HG03558 (cell line): Measurements from ENCODE around the gene MRGPRX1.
"Not testable (repeated sequence)": the region's sequence is repeated elsewhere in the genome, so short reads cannot be mapped to it uniquely, and the experiment has no call there.

Experiments
- ATAC-seq: cut with Tn5 transposase; IDR thresholded peaks from one replicate; pipeline ENCODE4 v1.9.1; 2021; ENCODE audit warnings: moderate number of reproducible peaks; ENCODE audit not compliant: unreplicated experiment; ENCODE audit errors: extremely low read depth

Gene MRGPRX1

GRCh38 chr11:18939314-18939713 is at the start of gene MRGPRX1:
Gene MRGPRX1 (minus strand): TSS chr11:18939414. CDS start chr11:18934784, 4,630 bp downstream.
- no peak for ATAC-seq

GRCh38 chr11:18987454-18988231 is 48.4 kb upstream of the MRGPRX1 start:
- ATAC-seq, result no peak

DNA sequence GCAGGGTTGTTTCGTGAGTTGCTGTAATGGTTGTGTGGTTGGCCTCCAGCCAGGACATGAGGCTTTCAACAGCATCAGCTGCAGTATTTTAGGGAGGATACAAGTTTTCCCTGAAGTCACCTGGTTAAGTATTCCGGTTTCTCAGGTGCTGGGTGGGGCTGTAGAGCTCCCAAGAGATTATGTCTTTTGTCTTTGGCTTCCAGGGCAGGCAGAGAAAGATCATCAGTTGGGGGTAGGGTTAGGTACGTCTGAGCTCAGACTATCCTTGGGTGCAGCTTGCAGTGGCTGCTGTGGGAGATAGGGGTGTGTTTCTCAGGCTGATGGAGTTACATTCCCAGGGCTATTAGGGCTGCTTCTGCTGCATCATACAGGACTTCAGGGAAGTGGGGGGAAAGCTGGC is 47.5 kb upstream of the MRGPRX1 start:
- ATAC-seq, result no peak

DNA sequence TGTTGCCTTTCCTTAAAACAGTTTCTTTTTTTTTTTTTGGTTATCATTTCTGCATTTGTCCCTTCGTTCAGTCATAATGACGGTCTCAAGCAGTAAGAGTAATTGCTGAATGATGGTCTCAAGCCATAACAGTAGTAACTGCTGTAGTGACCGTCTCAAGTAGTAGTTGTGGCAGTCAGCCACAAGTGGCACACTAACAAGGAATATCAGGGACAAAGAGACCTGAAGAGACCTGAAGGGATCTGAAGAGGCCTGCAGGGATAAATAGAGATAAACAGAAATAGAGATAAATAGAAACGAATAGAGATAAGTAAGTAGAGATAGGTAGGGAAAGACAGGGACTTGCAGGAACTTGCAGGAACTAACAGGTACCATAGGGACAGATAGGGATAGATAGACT is 42.7 kb upstream of the MRGPRX1 start:
- ATAC-seq, result no peak

GRCh38 chr11:18974192-18974591 is 35.0 kb upstream of the MRGPRX1 start:
- no peak for ATAC-seq

GRCh38 chr11:18972336-18972735 is 33.1 kb upstream of the MRGPRX1 start:
- no peak for ATAC-seq

DNA sequence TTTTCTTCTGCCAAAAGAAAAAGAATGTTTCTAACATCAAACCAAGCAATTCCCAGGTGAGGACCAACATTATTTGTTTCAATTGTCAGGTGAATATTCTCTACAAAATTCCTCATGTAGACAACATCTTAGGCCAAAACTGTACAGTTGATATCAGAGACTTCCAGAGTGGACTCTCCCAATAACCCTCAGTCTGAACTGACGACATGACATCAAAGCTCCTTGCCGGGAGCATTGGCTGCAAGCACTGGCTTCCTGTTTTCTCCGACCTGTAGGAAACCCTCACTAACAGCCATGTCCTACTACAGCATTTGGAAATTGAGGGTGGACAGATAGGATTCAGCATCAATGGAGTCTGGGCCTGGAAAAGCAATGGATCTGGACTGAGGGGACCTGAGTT is 30.5 kb upstream of the MRGPRX1 start:
- no peak for ATAC-seq

GRCh38 chr11:18958221-18958910 is 19.2 kb upstream of the MRGPRX1 start:
- no peak for ATAC-seq

- no peak for ATAC-seq
Measured at GRCh38 chr11:18956630-18957029, 17.4 kb upstream of the MRGPRX1 start.

- no peak for ATAC-seq
Measured at GRCh38 chr11:18936002-18936673, 3.1 kb downstream of the MRGPRX1 start.

GRCh38 chr11:18934195-18934814 is 4.9 kb downstream of the MRGPRX1 start:
- ATAC-seq, result no peak

DNA sequence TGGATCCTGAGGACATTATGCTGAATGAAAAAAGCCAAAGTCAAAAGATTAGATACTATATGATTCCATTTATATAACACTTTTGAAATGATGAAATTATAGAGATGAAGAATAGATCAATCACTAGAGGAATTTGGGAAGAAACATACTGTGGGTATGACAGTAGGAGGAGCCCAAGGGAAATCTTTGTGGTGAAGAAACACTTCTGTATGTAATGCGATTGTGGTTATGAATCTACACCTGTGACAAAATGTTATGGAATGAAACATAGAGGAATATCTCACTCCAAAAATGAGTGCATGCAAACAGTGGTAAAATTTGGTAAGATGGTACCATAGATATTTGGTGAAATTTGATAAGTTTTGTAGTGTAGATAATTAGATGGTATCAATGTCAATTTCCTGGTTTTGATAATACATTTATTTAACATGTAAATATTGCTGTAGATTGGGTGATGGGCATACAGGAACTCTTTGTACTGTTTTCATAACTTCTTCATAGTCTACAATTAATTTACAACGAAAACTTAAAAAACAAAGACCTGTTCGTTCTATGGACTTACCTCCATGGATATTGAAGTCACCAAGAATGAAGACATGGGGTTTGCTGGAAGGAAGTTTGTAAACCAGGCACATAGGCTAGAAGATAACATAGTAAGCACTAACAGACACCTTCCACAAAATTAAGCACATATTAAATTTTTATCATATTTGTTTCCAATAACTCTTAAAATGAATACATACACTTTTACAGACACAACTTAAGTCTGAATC is 11.5 kb downstream of the MRGPRX1 start:
- no peak for ATAC-seq

- not testable (repeated sequence) for ATAC-seq
Measured at GRCh38 chr11:18925426-18925825, 13.8 kb downstream of the MRGPRX1 start.

DNA sequence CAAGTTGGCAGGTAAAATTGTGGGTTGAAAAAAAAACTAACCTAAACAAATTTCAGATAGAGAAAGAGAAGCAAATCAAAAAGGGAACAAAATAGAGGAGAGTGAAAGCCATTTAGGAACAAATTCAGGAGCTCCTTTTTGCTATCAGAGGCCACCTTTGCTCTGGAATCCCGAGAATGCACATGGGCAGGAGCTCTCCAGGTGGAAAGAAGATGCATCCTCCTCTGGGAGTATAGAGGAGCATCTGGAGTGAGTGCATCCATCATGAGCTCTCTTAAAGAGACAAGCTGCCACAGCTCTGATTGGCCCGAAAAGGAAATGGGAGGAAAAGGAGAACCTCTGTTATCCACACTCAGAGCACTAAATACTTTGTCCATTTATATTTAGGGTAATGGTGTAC is 26.3 kb downstream of the MRGPRX1 start:
- ATAC-seq, result no peak

- no peak for ATAC-seq
Measured at GRCh38 chr11:18907391-18907790, 31.8 kb downstream of the MRGPRX1 start.

DNA sequence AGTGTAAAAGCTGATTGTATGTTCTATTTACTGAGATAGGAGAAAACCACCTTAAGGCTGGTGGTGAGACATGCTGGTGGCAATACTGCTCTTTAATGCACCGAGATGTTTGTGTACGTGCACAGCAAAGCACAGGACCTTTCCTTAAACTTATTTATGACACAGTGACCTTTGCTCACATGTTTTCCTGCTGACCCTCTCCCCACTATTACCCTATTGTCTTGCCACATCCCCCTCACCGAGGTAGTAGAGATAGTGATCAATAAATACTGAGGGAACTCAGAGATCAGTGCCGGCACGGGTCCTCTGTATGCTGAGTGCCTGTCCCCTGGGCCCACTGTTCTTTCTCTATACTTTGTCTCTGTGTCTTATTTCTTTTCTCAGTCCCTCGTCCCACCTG is 38.6 kb downstream of the MRGPRX1 start:
- ATAC-seq, result not testable (repeated sequence)

DNA sequence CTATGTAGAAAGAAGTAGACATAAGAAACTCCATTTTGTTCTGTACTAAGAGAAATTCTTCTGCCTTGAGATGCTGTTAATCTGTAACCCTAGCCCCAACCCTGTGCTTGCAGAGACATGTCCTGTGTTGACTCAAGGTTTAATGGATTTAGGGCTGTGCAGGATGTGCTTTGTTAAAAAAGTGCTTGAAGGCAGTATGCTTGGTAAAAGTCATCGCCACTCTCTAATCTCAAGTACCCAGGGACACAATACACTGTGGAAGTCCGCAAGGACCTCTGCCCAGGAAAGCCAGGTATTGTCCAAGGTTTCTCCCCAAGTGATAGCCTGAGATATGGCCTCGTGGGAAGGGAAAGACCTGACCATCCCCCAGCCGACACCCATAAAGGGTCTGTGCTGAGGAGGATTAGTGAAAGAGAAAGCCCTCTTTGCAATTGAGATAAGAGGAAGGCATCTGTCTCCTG is 39.0 kb downstream of the MRGPRX1 start:
- ATAC-seq, result not testable (repeated sequence)

- not testable (repeated sequence) for ATAC-seq
Measured at GRCh38 chr11:18891712-18892111, 47.5 kb downstream of the MRGPRX1 start.

GRCh38 chr11:18890615-18891014 is 48.6 kb downstream of the MRGPRX1 start:
- ATAC-seq, result no peak
